Hepatocyte (in vitro differentiated cells): Measurements from ENCODE around the gene MTG1. TPM values are rescaled to one million over a fixed set of nuclear protein-coding genes. Genes with fewer than 3 reads are reported as not detected.

Source experiments
- DNase-seq: peaks from one replicate; pipeline ENCODE4 v3.0.0-alpha.2; 2016; ENCODE audit warnings: low spot score
- H2AFZ ChIP-seq: fragments of 200-600 bp; sonication (generic); 2 replicates; pipeline ENCODE4 v1.6.0; 2016; ENCODE audit warnings: antibody characterized with exemption, mild to moderate bottlenecking
- H3K27ac ChIP-seq: fragments of 200-600 bp; sonication (generic); 2 replicates; pipeline ENCODE4 v1.5.1; 2016; ENCODE audit warnings: mild to moderate bottlenecking
- H3K27me3 ChIP-seq: fragments of 200-600 bp; sonication (generic); 2 replicates; pipeline ENCODE4 v1.6.1; 2016
- H3K36me3 ChIP-seq: fragments of 200-600 bp; sonication (generic); replicated peaks from 2 replicates; pipeline ENCODE4 v1.5.1; 2016; ENCODE audit warnings: low read depth; ENCODE audit not compliant: insufficient read depth
- H3K4me1 ChIP-seq: fragments of 200-600 bp; sonication (generic); 2 replicates; pipeline ENCODE4 v1.5.1; 2016; ENCODE audit warnings: mild to moderate bottlenecking, moderate library complexity; ENCODE audit not compliant: insufficient read depth
- H3K4me2 ChIP-seq: fragments of 200-600 bp; sonication (generic); 2 replicates; pipeline ENCODE4 v1.6.0; 2016
- H3K4me3 ChIP-seq: fragments of 200-600 bp; sonication (generic); 2 replicates; pipeline ENCODE4 v1.5.1; 2016; ENCODE audit warnings: mild to moderate bottlenecking
- H3K79me2 ChIP-seq: fragments of 200-600 bp; sonication (generic); 2 replicates; pipeline ENCODE4 v1.6.0; 2017; ENCODE audit warnings: mild to moderate bottlenecking
- H3K9me2 ChIP-seq: fragments of 200-600 bp; sonication (generic); replicated peaks from 2 replicates; pipeline ENCODE4 v1.6.0; 2017; ENCODE audit warnings: mild to moderate bottlenecking; ENCODE audit not compliant: insufficient read depth
- H3K9me3 ChIP-seq: fragments of 200-600 bp; sonication (generic); 2 replicates; pipeline ENCODE4 v1.5.1; 2016; ENCODE audit warnings: low read depth, mild to moderate bottlenecking
- H4K20me1 ChIP-seq: fragments of 200-600 bp; sonication (generic); 2 replicates; pipeline ENCODE4 v1.6.0; 2016; ENCODE audit warnings: mild to moderate bottlenecking; ENCODE audit not compliant: insufficient read depth, poor library complexity, severe bottlenecking
- EZH2 ChIP-seq: fragments of 200-600 bp; sonication (generic); IDR thresholded peaks from 2 replicates; pipeline ENCODE4 v1.6.1; 2016; ENCODE audit warnings: antibody characterized with exemption, mild to moderate bottlenecking, borderline replicate concordance
- EZH2phosphoT487 ChIP-seq: fragments of 200-600 bp; sonication (generic); IDR thresholded peaks from one replicate; pipeline ENCODE4 v1.6.1; 2018; ENCODE audit warnings: antibody characterized with exemption, mild to moderate bottlenecking, low read depth, moderate library complexity; ENCODE audit not compliant: unreplicated experiment, severe bottlenecking
- WGBS: methylation state at CpG from one replicate; pipeline ENCODE4 v1.1.6; 2016; ENCODE audit warnings: low lambda C conversion rate; ENCODE audit errors: missing lambda C conversion rate; 5-methylcytosine and 5-hydroxymethylcytosine counted together
- polyA plus RNA-seq: library from polyadenylated mRNA; unstranded; fragments of >200 nt; fragmentation: Nextera tagmentation; extraction: Ambion mirVana; gene quantifications from 2 replicates; pipeline ENCODE4 v1.2.1, GENCODE V29; 2016
- total RNA-seq: library from RNA; depleted of rRNA; stranded (reverse); fragments of >200 nt; gene quantifications from 2 replicates; pipeline ENCODE4 v1.2.3, GENCODE V29; 2014
- TF ChIP-seq, protein P1 (sequence below): fragments of 200-600 bp; sonication (generic); IDR thresholded peaks from 2 replicates; pipeline ENCODE4 v1.5.1; 2016; ENCODE audit warnings: antibody characterized with exemption, mild to moderate bottlenecking; ENCODE audit not compliant: poor library complexity

Gene MTG1
- total and polyA plus RNA-seq, 2 experiments from 2014 or later, result 53.2 to 154 TPM

DNA sequence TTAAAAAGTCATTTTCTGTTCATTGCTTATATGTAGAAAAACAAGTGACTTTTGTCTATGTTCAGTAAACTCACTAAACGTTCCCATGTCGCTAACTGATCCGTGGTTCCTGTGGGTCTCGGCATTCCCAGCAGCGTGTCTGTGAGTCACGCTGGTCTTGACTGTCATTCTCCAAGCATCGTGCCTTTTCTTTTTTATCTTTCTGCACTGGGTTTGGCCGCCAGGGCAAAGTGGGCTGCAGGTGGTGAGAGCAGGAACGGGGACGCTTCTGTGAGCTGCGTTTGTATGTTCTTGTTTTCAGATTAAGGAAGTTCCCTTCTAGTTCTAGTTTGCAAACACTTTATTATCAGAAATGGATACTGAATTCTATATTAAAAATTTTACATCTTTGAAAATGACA is 53.0 kb downstream of the MTG1 start:
- H3K9me3 ChIP-seq, result peaks cover 17% of the 10 kb centered on the region
- H3K36me3 ChIP-seq, result no peaks in the 10 kb centered on the region
- DNase-seq, result no peak
- H3K4me2 ChIP-seq, result no peak overlapping the region
- H3K27me3 ChIP-seq, result no peaks in the 10 kb centered on the region
- TF ChIP-seq, protein P1, sequence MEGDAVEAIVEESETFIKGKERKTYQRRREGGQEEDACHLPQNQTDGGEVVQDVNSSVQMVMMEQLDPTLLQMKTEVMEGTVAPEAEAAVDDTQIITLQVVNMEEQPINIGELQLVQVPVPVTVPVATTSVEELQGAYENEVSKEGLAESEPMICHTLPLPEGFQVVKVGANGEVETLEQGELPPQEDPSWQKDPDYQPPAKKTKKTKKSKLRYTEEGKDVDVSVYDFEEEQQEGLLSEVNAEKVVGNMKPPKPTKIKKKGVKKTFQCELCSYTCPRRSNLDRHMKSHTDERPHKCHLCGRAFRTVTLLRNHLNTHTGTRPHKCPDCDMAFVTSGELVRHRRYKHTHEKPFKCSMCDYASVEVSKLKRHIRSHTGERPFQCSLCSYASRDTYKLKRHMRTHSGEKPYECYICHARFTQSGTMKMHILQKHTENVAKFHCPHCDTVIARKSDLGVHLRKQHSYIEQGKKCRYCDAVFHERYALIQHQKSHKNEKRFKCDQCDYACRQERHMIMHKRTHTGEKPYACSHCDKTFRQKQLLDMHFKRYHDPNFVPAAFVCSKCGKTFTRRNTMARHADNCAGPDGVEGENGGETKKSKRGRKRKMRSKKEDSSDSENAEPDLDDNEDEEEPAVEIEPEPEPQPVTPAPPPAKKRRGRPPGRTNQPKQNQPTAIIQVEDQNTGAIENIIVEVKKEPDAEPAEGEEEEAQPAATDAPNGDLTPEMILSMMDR, result no peak
- no peak for TF ChIP-seq EZH2
- no peak for TF ChIP-seq EZH2phosphoT487
- H3K4me1 ChIP-seq, result no peaks in the 10 kb centered on the region
- H2AFZ ChIP-seq, result no peak overlapping the region
- H3K9me2 ChIP-seq, result no peaks in the 10 kb centered on the region
- no peak overlapping the region for H3K27ac ChIP-seq
- H3K79me2 ChIP-seq, result no peaks in the 10 kb centered on the region
- 89% methylated on average over 11 of the region's 11 CpGs for WGBS
- no peak overlapping the region for H3K4me3 ChIP-seq
- no peaks in the 10 kb centered on the region for H4K20me1 ChIP-seq

DNA sequence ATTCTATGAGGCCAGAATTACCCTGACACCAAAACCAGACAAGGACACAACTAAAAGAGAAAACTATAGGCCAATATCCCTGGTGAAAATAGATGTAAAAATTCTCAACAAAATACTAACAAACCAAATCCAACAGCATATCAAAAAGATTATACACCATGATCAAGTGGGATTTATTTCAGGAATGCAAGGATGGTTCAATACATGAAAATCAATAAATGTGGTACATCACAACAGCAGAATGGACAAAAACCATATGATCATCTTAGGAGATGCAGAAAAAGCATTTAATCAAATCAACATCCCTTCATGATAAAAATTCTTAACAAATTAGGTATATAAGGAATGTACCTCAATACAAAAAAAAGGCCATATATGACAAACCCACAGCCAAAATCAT is 54.2 kb downstream of the MTG1 start:
- H3K4me1 ChIP-seq, result no peaks in the 10 kb centered on the region
- no peak overlapping the region for H3K27ac ChIP-seq
- H3K9me3 ChIP-seq, result peaks cover 17% of the 10 kb centered on the region
- H3K79me2 ChIP-seq, result no peaks in the 10 kb centered on the region
- H3K27me3 ChIP-seq, result no peaks in the 10 kb centered on the region
- H3K4me3 ChIP-seq, result no peak overlapping the region
- no peaks in the 10 kb centered on the region for H3K36me3 ChIP-seq
- H4K20me1 ChIP-seq, result no peaks in the 10 kb centered on the region
- H3K9me2 ChIP-seq, result no peaks in the 10 kb centered on the region
- no peak for DNase-seq
- no peak overlapping the region for H2AFZ ChIP-seq
- TF ChIP-seq EZH2phosphoT487, result no peak
- TF ChIP-seq EZH2, result no peak
- TF ChIP-seq, protein P1, result no peak
- no peak overlapping the region for H3K4me2 ChIP-seq

DNA sequence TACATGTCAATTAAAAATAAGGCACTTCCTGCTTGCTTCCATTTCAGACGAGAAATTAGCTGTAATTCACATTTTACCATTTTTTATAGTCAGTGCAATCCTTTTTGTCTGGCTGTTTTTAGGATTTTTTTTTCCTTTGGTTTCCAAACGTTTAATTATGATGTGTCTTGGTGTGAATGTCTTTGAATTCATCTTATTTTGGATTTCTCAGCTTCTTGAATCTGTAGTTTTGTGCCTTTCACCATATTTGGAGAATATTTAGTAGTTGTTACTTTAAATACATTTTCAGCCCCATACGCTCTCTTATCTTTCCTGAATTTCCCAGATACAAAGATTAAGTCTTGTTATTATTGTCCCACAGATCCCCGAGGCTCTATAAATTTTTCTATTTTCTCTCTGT is 57.4 kb downstream of the MTG1 start:
- Histone ChIP-seq H3K9me2 (no peaks in the 10 kb centered on the region), H2AFZ (no peak overlapping the region), H3K9me3 (peaks cover 17% of the 10 kb centered on the region), H3K4me3 (no peak overlapping the region), H3K27me3 (no peaks in the 10 kb centered on the region), H3K79me2 (no peaks in the 10 kb centered on the region), H3K4me1 (no peaks in the 10 kb centered on the region), H4K20me1 (no peaks in the 10 kb centered on the region), H3K27ac (no peak overlapping the region), H3K36me3 (no peaks in the 10 kb centered on the region), H3K4me2 (no peak overlapping the region)
- no peak for TF ChIP-seq EZH2
- TF ChIP-seq, protein P1, result no peak
- no peak for TF ChIP-seq EZH2phosphoT487
- no peak for DNase-seq
- 46% methylated on average over 4 of the region's 4 CpGs for WGBS

DNA sequence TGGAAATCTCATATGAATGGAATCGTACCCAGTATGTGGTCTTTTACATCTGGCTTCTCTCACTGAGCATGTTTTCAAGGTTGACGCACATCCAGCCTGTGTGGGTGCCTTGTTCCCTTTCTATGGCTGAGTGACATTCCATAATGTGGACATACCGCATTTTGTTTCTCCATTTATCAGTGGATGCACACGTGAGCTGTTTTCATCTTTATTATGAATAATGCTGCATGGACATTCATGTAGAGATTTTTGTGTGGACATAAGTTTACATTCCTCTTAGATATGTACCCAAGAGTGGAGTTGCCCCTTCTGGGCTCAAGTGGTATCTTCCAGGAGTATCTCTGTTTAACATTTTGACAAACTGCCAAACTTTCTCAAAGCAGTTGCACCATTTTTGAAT is 58.5 kb downstream of the MTG1 start:
- Histone ChIP-seq H3K4me3 (no peak overlapping the region), H4K20me1 (no peaks in the 10 kb centered on the region), H3K27me3 (no peaks in the 10 kb centered on the region), H3K79me2 (no peaks in the 10 kb centered on the region), H3K36me3 (no peaks in the 10 kb centered on the region), H3K9me2 (no peaks in the 10 kb centered on the region), H3K4me2 (no peak overlapping the region), H3K9me3 (peaks cover 17% of the 10 kb centered on the region), H2AFZ (no peak overlapping the region), H3K4me1 (no peaks in the 10 kb centered on the region), H3K27ac (no peak overlapping the region)
- no peak for DNase-seq
- 77% methylated on average over 4 of the region's 4 CpGs for WGBS
- TF ChIP-seq, protein P1, result no peak
- no peak for TF ChIP-seq EZH2phosphoT487
